ENCODE data around the gene GOPC.

DNA sequence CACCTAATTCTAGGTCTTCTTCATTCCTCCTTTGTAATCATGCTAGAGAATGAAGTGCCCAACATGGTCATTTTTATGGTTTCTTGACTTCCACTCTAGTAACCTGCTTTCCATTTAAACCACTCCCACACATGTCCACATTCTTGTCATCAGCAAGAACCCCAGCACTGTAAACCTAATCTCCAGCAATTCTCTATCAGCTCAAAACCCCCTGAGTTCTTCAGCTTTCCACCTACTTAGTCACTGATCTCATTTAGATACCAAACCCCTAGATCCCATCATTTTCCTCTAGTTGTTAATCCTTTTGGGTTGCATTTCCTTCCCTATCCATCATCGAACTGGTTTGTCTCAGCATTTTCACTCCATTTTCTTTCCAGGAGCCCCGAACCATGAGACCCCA lies 49.7 kb downstream of the GOPC start:
- no peak for TF ChIP-seq EZH2 (IDR thresholded peaks at IDR 0.05; ENCODE audit: borderline replicate concordance, insufficient read depth, low read depth, low read length, poor library complexity, severe bottlenecking)
- TF ChIP-seq, protein P1, sequence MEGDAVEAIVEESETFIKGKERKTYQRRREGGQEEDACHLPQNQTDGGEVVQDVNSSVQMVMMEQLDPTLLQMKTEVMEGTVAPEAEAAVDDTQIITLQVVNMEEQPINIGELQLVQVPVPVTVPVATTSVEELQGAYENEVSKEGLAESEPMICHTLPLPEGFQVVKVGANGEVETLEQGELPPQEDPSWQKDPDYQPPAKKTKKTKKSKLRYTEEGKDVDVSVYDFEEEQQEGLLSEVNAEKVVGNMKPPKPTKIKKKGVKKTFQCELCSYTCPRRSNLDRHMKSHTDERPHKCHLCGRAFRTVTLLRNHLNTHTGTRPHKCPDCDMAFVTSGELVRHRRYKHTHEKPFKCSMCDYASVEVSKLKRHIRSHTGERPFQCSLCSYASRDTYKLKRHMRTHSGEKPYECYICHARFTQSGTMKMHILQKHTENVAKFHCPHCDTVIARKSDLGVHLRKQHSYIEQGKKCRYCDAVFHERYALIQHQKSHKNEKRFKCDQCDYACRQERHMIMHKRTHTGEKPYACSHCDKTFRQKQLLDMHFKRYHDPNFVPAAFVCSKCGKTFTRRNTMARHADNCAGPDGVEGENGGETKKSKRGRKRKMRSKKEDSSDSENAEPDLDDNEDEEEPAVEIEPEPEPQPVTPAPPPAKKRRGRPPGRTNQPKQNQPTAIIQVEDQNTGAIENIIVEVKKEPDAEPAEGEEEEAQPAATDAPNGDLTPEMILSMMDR (IDR thresholded peaks at IDR 0.05) = no peak
